GM19043 (cell line): ENCODE data around the gene GALC.

Experiments used
- ATAC-seq: cut with Tn5 transposase; IDR thresholded peaks from one replicate; pipeline ENCODE4 v1.9.1; 2021; ENCODE audit warnings: low read depth; ENCODE audit not compliant: unreplicated experiment

Gene GALC

DNA sequence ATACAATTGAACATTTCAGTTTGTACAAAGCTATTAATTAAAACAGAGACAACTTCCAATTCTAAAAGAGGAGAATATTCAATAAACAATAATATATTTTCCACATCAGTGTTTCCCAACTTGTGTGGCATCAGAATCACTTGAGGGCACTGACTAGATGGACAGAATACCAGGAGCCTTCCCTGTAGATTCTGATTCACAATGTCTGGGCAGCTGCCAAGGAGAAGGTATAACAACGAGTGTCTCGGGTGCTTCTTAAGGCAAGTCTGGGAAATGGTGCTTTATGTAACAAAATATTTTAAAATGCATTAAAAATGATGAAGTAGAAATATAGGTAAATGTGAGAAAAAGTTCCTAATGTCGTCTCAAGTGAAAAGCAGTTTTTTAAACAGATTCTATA is 26.2 kb downstream of the GALC start:
- no peak for ATAC-seq

DNA sequence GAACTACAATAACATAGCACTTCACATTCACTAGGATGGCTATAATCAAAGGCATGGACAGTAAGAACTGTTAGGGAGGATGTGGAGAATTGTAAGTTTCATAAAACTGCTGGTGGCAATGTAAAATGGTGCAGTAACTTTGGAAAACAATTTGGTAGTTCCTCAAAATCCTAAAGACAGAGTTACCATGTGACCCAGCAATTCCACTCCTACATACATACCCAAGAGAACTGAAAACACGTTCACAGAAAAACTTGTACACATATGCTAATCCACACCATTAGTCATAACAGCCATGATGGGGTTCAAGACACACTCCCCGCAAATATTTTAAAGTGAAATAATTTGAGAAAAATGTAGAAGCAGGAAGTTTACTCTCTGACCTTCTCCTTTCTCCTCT is 31.7 kb downstream of the GALC start:
- no peak for ATAC-seq

DNA sequence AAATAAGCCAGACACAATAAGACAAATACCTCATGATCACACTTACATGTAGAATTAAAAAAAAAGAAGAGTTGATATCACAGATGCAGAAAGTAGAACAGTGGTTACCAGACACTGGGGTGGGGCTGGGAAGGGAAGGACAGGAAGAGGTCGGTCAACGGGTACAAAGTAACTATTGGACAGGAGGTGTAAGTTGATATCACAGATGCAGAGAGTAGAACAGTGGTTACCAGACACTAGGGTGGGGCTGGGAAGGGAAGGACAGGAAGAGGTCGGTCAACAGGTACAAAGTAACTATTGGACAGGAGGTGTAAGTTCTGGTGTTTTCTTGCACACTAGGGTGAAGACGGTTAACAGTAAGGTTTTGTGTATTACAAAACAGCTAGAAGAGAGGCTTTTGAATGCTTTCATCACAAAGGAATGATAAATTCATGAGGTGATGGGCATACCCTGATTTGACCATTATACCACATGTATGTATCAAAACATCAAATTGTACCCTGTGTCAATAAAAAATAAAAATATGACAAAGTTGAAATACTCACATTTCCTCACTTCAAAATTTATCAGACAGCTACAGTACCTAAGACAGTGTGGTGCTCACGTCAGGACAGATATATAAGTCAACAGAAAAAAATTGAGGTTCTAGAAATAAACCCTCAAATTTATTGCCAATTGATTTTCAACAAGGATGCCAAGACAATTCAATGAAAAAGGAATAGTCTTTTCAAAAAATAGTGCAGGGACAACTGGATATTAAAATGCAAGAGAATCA is 32.8 kb downstream of the GALC start:
- no peak for ATAC-seq

GRCh38 chr14:87955501-87955900 is 37.5 kb downstream of the GALC start:
- ATAC-seq: no peak

DNA sequence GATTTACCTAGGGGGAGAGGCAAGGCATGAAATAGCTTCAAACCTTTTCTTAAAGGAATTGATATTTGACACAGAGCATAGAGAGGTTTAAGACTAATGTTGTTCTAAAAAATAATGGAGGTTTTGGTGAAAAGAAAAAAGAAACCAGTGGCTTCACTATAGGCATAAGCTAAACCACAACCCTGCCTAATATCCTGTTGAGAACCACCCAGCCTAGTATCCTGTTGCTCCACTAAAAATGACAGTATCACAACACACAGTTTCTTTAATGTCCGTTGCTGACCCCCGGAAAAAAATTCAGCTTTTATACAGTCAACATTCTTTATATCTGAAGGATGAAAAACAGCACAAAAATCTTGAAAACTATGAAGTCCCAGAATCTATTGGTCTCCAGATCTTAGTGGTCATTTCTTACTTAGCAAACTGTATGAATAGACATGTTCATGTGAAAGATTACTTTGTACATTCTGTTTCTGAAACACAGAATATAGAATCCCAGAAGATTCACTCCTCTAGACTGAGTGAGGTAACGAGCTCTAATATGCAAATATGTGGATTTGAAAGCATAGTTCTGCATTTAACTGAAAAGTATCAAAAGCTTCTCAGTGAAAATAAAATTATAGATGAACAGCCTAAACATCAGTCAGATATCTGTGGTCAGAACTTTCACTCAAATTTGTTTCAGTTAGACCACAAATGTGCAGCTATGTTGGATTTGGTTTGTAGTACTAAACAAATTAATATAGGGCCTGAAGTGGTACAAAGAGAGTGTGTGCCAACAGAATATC is 40.5 kb downstream of the GALC start:
- peak; percentile 88 for ATAC-seq

- no peak for ATAC-seq
These were observed 47.9 kb downstream of the GALC start for GRCh38 chr14:87944987-87945604.

DNA sequence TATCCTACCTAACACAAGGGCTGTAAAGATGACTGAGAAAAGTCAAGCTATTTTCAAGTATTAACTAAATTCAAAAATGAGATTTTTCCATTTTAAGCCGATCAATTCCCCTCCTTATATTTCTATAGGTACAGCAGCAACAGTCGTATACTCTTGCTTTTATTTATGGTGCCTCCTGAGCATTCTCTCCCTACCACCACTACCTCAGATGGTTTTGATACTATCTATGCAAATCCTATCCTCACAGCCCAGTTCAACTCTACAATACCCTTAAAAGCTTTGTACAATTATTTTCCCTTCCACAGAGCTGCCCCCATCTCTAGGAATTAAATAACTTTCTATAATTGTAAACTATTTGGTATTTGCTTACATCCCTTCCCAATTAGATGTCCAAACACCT is 52.1 kb downstream of the GALC start:
- ATAC-seq: no peak

- peak; percentile 93 for ATAC-seq
These were observed 52.6 kb downstream of the GALC start for GRCh38 chr14:87940382-87940781.

DNA sequence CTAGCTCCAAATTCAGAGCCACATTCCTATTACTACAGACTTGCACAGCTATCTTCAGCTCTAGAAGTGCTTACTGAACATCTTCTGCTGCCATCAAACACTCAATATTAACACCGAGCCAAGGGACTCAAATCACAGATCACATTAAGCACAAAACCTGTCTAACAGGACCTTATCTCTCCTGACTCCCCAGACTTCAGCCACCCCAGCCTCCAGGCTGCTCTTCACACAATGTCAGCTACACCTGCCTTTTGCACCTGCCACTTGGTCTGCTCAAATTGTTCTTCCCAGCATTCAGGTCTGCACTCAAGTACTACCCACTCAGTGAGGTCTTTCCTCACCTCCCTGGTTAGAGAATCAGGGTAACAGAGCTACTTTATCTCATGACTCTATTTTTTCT is 57.1 kb downstream of the GALC start:
- ATAC-seq: no peak

DNA sequence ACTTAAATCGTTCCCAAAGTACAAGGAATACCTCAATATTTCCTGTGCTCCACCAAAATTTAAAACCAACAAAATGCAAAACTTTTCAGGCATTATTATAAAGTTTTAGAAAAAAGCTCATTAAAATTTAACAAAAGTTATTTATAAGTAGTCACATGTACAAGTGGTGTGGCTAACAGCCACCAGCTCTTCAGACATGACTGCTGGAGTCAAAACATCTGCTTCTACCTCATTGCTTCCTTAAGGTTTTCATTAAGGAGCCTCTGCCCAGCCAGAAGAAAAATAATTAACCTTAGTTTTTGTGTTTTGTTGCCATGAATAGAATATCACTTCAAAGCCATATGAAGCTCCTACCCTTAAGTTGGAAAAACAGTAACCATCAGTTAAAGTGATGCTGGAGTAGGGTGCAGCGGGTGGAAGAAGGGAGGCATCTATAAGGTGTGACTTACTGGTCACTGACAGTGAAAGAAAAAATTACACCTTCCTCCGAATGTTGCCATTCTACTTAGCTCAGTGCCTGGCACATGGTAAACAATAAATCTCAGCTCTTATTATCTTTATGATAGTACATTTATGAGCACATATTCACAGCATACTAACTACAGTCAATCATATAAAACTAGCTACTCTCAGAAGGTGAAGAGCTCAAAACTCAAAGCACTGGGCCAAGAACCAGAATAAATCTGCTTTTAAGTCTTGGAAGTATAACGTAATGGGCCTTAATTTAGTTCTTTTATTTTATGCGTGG is 57.7 kb downstream of the GALC start:
- ATAC-seq: no peak

GRCh38 chr14:87934185-87934584 is 58.8 kb downstream of the GALC start:
- no peak for ATAC-seq

DNA sequence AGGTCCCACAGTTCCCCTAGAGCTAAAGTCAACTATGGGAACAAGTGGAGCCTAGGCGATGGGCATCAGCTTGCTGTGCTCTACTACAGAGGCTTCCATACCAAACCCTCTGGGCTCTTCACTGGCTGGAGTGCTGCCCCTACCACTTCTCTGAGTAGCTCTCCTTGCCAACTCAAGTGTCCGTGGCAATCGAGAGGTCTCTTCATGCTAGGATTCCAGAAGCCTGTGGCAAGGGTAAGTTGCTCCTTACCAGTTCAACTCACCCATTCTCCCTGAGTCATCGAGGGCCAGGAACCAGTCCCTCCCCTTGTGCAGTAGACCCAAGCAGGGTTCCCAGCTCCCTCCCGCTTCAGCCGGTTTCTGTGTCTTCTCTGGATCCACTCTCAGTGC is 76.1 kb downstream of the GALC start:
- ATAC-seq: no peak

DNA sequence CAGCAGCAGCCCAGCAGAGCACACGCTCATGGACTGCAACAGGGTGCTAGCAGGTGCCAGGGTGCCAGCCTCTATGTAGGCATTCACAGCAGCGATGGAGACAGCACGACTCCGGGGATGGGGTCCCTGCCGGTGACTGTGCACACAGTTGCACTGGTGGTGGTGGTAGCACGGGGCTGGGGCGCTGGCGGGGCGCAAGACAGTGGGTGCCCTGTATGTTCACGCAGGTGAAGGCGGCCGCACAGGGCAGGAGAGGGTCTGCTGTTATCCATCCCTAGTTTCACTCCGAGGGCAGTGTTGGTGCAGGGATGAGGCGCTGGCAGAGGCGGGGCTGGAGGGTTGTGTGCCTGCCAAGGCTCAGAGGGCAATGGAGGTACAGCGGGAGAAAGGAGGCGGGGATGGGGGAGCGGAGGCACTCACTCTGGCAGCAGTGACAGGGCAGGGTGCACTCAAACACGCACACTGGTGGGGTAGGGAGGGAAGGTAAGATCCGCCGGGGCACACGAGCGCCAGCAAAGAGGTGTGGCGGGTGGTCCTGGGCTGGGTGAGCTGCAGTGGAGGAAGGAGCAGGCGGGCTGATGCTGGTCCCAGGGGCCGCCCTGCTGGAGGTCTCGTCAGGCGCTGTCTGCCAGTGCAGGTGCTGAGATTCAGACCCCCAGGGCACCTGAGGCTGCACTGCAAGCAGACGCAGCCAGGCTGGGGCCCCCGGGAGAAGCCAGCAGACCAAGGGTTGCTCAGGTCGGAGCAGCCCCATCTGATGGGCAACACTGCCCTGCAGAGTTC is 76.7 kb downstream of the GALC start:
- no peak for ATAC-seq

- ATAC-seq: no peak
These were observed 84.4 kb downstream of the GALC start for GRCh38 chr14:87908550-87908949.

- no peak for ATAC-seq
These were observed 91.3 kb downstream of the GALC start for GRCh38 chr14:87901652-87902051.

- ATAC-seq: no peak
These were observed 91.7 kb downstream of the GALC start for GRCh38 chr14:87901236-87901635.

GRCh38 chr14:87899228-87899627 is 93.8 kb downstream of the GALC start:
- no peak for ATAC-seq

DNA sequence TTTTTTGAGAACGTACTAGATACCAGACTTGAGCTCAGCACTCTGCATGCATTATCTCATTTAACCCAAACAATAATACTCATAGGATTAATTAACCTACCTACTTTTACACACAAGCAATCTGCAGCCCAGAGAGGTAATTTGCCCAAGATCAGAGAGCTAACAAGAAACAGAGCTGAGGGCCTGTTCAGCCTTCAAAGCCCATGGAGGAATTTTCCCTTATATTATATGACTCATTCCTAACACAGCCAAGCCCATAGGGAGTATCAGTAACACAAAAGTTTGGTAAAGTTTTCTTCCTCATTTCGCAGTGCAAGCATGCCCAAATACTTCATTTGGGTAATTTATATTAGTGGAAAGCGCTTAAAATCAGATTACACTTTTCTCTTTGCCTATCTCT is 94.7 kb downstream of the GALC start:
- no peak for ATAC-seq

- no peak for ATAC-seq
These were observed 96.3 kb downstream of the GALC start for GRCh38 chr14:87896393-87897380.
